Fibroblast of lung (primary cell): ENCODE data around the gene CLMN.

Experiments
- EZH2 ChIP-seq: IDR thresholded peaks from 2 replicates; pipeline ENCODE4 v1.5.1; 2012; ENCODE audit warnings: low read length, control low read depth, mild to moderate bottlenecking; ENCODE audit errors: missing control alignments
- TF ChIP-seq, protein P1 (sequence below), 2 donors: IDR thresholded peaks in 1 of 2; conservative IDR thresholded peaks in 1 of 2; 1 replicate in 1 of 2; 2 replicates in 1 of 2; pipeline ENCODE4 v1.5.1; 2011 to 2012; ENCODE audit warnings: low read length in 2 of 2, control low read depth in 1 of 2, inconsistent platforms in 1 of 2, low read depth in 1 of 2, mild to moderate bottlenecking in 1 of 2

DNA sequence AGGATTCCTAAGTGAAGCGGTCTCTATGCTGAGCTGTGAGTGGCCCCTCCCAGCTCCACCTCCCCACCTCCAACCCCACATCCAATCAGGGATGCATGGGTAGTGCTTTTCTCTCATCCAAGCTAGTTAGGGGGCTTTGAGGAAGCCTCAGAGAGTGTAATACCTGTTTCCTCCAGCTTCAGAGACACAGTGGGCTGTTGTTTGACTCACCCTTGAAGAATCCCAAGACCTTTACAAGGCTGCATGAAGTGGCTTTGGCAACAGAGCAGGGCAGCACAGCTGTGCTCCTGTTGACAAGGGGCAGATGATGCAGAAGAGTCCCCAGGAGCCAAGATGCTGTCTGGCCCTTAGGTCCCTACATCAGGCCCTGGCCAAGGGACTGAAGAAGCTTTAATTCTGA is 27.1 kb upstream of the CLMN start:
- TF ChIP-seq, protein P1, sequence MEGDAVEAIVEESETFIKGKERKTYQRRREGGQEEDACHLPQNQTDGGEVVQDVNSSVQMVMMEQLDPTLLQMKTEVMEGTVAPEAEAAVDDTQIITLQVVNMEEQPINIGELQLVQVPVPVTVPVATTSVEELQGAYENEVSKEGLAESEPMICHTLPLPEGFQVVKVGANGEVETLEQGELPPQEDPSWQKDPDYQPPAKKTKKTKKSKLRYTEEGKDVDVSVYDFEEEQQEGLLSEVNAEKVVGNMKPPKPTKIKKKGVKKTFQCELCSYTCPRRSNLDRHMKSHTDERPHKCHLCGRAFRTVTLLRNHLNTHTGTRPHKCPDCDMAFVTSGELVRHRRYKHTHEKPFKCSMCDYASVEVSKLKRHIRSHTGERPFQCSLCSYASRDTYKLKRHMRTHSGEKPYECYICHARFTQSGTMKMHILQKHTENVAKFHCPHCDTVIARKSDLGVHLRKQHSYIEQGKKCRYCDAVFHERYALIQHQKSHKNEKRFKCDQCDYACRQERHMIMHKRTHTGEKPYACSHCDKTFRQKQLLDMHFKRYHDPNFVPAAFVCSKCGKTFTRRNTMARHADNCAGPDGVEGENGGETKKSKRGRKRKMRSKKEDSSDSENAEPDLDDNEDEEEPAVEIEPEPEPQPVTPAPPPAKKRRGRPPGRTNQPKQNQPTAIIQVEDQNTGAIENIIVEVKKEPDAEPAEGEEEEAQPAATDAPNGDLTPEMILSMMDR (conservative IDR thresholded peaks at IDR 0.05 in 1 of 2, IDR thresholded peaks at IDR 0.05 in 1 of 2; ENCODE audit: low read depth in 1 of 2, low read length in 2 of 2), result no peak
- no peak for TF ChIP-seq EZH2
